Mesangial cell (primary cell): ENCODE measurements around the gene CACNG7. TPM values are rescaled to one million over a fixed set of nuclear protein-coding genes. Genes with fewer than 3 reads are reported as not detected.

Experiments
- total RNA-seq: library from RNA; depleted of rRNA; stranded (reverse); fragments of >200 nt; gene quantifications from 2 replicates; pipeline ENCODE4 v1.2.3, GENCODE V29; 2015

Gene CACNG7, protein sequence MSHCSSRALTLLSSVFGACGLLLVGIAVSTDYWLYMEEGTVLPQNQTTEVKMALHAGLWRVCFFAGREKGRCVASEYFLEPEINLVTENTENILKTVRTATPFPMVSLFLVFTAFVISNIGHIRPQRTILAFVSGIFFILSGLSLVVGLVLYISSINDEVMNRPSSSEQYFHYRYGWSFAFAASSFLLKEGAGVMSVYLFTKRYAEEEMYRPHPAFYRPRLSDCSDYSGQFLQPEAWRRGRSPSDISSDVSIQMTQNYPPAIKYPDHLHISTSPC
- 0.13 and 1.1 TPM in 2 replicates for total RNA-seq

DNA sequence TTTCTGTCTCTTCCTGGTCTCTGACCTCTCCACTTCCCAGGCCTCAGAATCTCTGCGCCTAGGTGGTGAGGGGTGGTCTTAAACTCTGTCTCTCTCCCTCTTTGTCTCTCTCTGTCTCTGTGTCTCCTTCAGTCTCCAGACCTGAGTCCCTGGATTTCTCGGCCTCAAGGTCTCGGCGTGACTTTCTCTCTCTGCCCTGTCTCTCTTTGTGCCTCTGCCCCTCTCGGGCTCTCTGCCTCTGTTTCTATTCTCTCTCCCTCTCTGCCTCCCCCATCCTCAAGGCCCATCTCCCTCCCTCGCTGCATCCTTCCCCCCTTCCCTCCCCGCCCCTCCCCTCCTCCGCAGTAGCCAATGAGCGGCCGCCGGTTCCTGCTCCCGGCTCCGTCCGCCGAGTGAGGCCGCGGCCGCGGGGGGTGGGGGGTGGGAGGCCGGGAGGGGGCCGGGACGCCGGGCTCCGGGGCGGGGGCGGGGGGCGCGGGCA lies at the start of gene CACNG7:
Gene CACNG7, plus strand, starts transcription at position 344 of the 481 bp plus-strand sequence. CDS start 3,554 bp downstream, outside the sequence.

DNA sequence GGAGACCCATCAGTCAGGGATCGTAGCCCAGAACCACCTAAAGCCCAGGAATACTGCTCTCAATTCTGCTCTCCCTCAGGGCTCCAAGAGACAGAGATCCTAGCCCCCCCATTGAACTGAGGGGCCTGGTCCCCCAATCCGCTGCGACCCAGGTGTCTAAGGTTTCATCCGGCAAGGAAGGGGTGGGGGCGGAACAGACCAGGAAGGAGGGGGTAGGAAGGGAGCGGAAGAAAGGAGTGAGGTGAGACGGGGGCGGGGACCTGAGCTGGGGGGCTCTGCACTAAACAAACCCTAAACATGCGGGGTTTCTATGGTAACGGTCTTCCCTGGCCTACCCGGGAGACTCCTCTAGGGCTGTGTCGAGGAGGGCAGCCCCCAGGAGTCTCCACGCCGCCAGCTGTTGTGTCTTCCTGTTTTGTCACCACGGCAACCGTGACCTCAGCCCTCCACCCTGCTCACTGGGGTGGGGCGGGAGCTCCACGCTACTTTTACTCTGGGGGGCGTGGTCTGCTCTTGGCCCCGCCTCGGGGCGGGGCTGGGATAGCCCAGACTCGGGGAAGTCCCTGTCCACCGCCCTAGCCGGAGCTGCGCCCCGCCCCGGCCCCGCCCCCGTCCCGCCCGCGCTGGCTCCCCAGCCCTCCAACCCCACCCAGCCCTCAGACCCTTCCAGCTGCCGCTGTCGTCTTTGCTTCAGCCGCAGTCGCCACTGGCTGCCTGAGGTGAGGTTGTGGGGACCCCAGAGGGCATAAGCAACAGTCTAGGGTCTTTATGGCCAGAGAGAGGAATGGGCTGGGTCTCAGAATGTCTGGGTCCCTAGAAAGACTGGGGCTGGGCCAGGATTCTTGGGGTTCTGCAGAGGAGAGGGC lies 41.6 kb upstream of the CACNG7 start, which contains the start of gene MYADM:
Gene MYADM, plus strand, starts transcription at position 659 of the 866 bp plus-strand sequence. CDS start 5,647 bp downstream, outside the sequence.

DNA sequence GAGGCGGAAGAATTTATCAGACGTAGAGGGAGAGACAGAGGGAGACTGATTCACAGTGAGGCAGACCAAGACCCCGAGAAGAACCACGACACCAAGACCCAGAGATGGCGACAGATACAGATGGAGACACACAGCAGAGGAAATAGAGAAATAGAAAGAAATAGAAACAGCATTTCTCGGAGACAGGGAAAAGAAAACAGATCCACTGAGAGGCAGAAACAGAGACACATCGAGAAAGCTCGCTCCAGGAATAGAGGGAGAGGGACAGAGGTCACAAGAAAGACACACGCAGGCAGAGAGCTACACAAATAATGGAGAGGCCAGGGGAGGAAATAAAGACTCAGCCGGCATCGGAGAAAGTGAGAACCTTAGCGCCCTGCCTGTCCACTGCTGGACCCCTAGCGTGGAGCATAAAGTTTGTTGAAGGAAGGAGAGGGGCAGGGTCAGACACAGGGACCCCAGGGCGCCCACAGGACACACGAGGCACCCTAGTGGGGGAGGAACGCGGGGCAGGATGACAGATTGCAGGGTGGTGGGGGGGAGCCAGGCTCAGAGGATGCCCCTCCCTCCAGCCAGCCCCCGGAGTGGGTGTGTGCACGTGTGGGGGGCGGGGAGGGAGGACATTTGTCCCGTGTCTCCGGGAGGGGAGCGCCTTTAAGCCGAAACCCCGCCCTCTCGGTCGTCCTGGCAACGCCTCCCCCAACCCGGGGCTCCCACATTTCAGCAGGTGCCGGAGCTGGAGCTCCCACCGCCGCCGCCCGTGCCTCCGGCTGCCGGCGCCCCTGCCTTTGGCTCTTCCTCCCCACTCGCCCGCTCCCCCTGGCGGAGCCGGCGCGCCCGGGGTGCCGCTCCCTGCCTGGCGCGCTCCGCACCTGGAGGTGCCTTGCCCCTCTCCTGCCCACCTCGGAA lies 27.3 kb upstream of the CACNG7 start, which contains the start of gene PRKCG:
Gene PRKCG, plus strand, starts transcription at position 716 of the 909 bp plus-strand sequence. CDS start 298 bp downstream, outside the sequence.

DNA sequence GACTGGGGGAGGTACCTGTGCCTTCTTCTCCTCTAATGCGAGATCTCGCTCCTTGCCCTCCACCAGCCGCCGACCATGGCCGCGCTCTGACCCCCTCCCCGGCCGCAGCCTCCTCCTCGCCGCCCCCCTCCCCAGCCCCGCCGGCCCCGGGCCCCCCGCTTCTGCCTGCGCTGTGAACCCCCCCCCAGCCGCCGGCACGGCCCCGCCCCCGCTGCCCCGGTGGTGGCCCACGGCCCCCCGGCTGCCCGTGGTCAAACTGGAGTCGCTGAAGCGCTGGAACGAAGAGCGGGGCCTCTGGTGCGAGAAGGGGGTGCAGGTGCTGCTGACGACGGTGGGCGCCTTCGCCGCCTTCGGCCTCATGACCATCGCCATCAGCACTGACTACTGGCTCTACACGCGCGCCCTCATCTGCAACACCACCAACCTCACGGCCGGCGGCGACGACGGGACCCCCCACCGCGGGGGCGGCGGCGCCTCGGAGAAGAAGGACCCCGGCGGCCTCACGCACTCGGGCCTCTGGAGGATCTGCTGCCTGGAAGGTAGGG lies 53.9 kb downstream of the CACNG7 start, which contains the start of gene CACNG8:
Gene CACNG8, plus strand, starts transcription at position 51 of the 545 bp plus-strand sequence.

DNA sequence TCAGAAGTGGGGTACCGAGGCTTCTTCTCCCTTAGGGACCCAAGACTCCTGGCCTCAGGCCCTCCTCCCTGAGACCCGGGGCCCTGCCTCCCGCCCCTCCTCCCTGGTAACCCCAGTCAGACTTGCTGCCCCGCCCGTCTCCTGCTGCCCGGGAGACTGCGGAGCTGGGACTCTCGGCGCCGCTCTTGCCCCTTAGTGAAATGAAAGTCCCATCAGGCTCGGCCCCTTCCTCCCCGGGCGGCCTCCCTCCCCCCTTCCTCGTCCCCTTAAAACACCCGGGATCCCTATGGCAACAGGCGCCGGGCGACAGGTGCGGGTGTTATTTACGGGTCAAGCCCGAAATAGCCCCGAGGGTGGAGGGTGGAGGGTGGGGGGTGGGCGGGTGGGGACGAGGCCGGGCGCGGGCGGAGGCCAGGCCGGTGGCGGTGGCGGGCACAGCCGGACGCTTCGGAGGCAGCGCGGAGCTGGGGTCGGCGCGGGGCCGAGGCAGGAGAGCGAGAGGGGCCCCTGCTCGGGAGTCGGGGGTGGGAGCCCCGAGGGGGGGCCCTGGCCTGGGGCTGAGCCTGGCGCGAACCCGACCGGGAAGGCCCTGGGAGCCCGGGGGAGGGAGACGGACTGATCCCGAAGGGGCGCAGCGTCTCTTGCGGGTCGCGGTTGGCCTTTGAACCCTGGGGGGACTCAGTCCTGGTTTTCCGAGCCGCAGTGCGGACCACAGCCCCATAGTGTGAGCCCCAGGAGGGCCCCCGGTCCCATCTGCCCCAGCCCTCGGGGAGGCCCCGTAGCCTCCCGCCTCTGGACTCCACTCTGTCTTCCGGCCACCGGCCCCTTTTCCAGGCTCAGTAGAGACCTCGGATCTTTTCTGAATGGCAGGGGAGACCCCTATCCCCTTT lies 82.4 kb downstream of the CACNG7 start, which contains the start of gene CACNG6:
Gene CACNG6, plus strand, starts transcription at position 414 of the 890 bp plus-strand sequence. CDS start 1,241 bp downstream, outside the sequence.

Other genes starting within 250 kb of the CACNG7 start
- gene NLRP12, start 85.0 kb upstream of the CACNG7 start, total RNA-seq: not detected in 2 replicates
- 169 and 237 TPM in 2 replicates for gene MYADM, start 41.4 kb upstream of the CACNG7 start, total RNA-seq
- under 0.01 TPM in 1 of 2 replicates, not detected in the other for gene PRKCG, start 27.1 kb upstream of the CACNG7 start, total RNA-seq
- under 0.01 and 0.13 TPM in 2 replicates for gene CACNG8, start 53.7 kb downstream of the CACNG7 start, total RNA-seq
- 0.89 TPM in 1 of 2 replicates, not detected in the other for gene CACNG6, start 82.4 kb downstream of the CACNG7 start, total RNA-seq
- gene VSTM1, start 154.6 kb downstream of the CACNG7 start, total RNA-seq: not detected in 2 replicates
- gene TARM1, start 172.1 kb downstream of the CACNG7 start, total RNA-seq: not detected in 2 replicates
- gene OSCAR, start 191.5 kb downstream of the CACNG7 start, total RNA-seq: 1.5 TPM in 1 of 2 replicates, not detected in the other
- 38.1 and 79.7 TPM in 2 replicates for gene NDUFA3, start 193.6 kb downstream of the CACNG7 start, total RNA-seq
- gene TFPT, start 206.4 kb downstream of the CACNG7 start, total RNA-seq: 15.0 and 16.8 TPM in 2 replicates
- 75.3 and 100 TPM in 2 replicates for gene PRPF31, start 206.5 kb downstream of the CACNG7 start, total RNA-seq
- gene CNOT3, start 228.5 kb downstream of the CACNG7 start, total RNA-seq: 17.9 and 20.4 TPM in 2 replicates